DOHH2 (cell line): Measurements from ENCODE around the gene IZUMO4.

ENCODE experiments used
- H3F3A ChIP-seq: fragments of 200-600 bp; sonication (generic), shearing (Covaris generic); 2 replicates; pipeline ENCODE4 v1.6.0; 2016; ENCODE audit warnings: antibody characterized with exemption, mild to moderate bottlenecking; ENCODE audit not compliant: control insufficient read depth, insufficient read depth
- H3K27ac ChIP-seq: fragments of 200-600 bp; sonication (generic); 2 replicates; pipeline ENCODE4 v1.5.1; 2014; ENCODE audit warnings: low read depth, mild to moderate bottlenecking, low read length, moderate library complexity
- H3K27me3 ChIP-seq: fragments of 200-600 bp; sonication (generic); 2 replicates; pipeline ENCODE4 v1.6.1; 2014; ENCODE audit warnings: mild to moderate bottlenecking, low read length, mixed read lengths; ENCODE audit not compliant: control insufficient read depth
- H3K36me3 ChIP-seq: fragments of 200-600 bp; sonication (generic); 2 replicates; pipeline ENCODE4 v1.6.1; 2014; ENCODE audit warnings: mild to moderate bottlenecking, low read length, moderate library complexity, mixed read lengths; ENCODE audit not compliant: control insufficient read depth
- H3K4me1 ChIP-seq: fragments of 200-600 bp; sonication (generic); 2 replicates; pipeline ENCODE4 v1.6.1; 2014; ENCODE audit warnings: mild to moderate bottlenecking, low read length, mixed read lengths; ENCODE audit not compliant: control insufficient read depth
- H3K4me2 ChIP-seq: fragments of 200-600 bp; sonication (generic); 2 replicates; pipeline ENCODE4 v1.6.0; 2014; ENCODE audit warnings: mild to moderate bottlenecking, low read length, moderate library complexity
- H3K4me3 ChIP-seq: fragments of 200-600 bp; sonication (generic); 2 replicates; pipeline ENCODE4 v1.5.1; 2014; ENCODE audit warnings: mild to moderate bottlenecking, low read length, mixed read lengths
- H3K79me2 ChIP-seq: fragments of 200-600 bp; sonication (generic); 2 replicates; pipeline ENCODE4 v1.6.1; 2014; ENCODE audit warnings: mild to moderate bottlenecking, low read length, mixed read lengths; ENCODE audit not compliant: control insufficient read depth
- H3K9me2 ChIP-seq: fragments of 200-600 bp; sonication (generic); replicated peaks from 2 replicates; pipeline ENCODE4 v1.6.1; 2014; ENCODE audit warnings: mild to moderate bottlenecking, low read length, mixed read lengths; ENCODE audit not compliant: control insufficient read depth
- H3K9me3 ChIP-seq: fragments of 200-600 bp; sonication (generic); 2 replicates; pipeline ENCODE4 v1.6.1; 2014; ENCODE audit warnings: antibody characterized with exemption, low read length, mixed read lengths; ENCODE audit not compliant: control insufficient read depth, insufficient read depth
- H4K20me1 ChIP-seq: fragments of 200-600 bp; sonication (generic); 2 replicates; pipeline ENCODE4 v1.6.0; 2014; ENCODE audit warnings: low read depth, mild to moderate bottlenecking, antibody characterized with exemption, low read length, moderate library complexity; ENCODE audit not compliant: control insufficient read depth, insufficient read depth
- CTCF ChIP-seq: fragments of 200-600 bp; sonication (generic); IDR thresholded peaks from one replicate; pipeline ENCODE4 v1.5.1; 2014; ENCODE audit warnings: antibody characterized with exemption, mild to moderate bottlenecking, low read depth, low read length; ENCODE audit not compliant: poor library complexity, severe bottlenecking
- EZH2phosphoT487 ChIP-seq: fragments of 200-600 bp; sonication (generic); IDR thresholded peaks from 2 replicates; pipeline ENCODE4 v1.6.1; 2017; ENCODE audit warnings: borderline replicate concordance, mild to moderate bottlenecking, antibody characterized with exemption, low read length, moderate library complexity, mixed read lengths

Gene IZUMO4

GRCh38 chr19:2148482-2149135 is 51.9 kb downstream of the IZUMO4 start:
- no peaks in the 10 kb centered on the region for H3K9me2 ChIP-seq
- peaks cover 17% of the 10 kb centered on the region for H3K36me3 ChIP-seq
- H3K4me2 ChIP-seq = no peak overlapping the region
- H4K20me1 ChIP-seq = peaks cover 10% of the 10 kb centered on the region; the same call in 1 of the 2 replicates
- peaks cover 28% of the 10 kb centered on the region for H3K4me1 ChIP-seq
- no peaks in the 10 kb centered on the region for H3F3A ChIP-seq
- TF ChIP-seq CTCF (no peak), EZH2phosphoT487 (no peak)
- H3K9me3 ChIP-seq = no peaks in the 10 kb centered on the region
- no peaks in the 10 kb centered on the region for H3K27me3 ChIP-seq
- no peak overlapping the region for H3K27ac ChIP-seq
- peaks cover 76% of the 10 kb centered on the region for H3K79me2 ChIP-seq
- no peak overlapping the region for H3K4me3 ChIP-seq
